ENCODE results near the gene WNT9A.
"Not testable (repeated sequence)": the region's sequence is repeated elsewhere in the genome, so short reads cannot be mapped to it uniquely, and the experiment has no call there.

Gene WNT9A

GRCh38 chr1:227884370-227885134, 63.2 kb downstream of the WNT9A start:
- DNase-seq = peak; percentile 8
- no peak for TF ChIP-seq CTCF (IDR thresholded peaks at IDR 0.05; ENCODE audit: low read depth, low read length)

GRCh38 chr1:227883641-227884301, 64.0 kb downstream of the WNT9A start:
- no peak for TF ChIP-seq CTCF (IDR thresholded peaks at IDR 0.05; ENCODE audit: low read depth, low read length)
- no peaks in the 10 kb centered on the region for H3K36me3 ChIP-seq
- H3K4me1 ChIP-seq = no peaks in the 10 kb centered on the region
- H3K27me3 ChIP-seq = no peaks in the 10 kb centered on the region; the same call in 1 of the 2 replicates
- no peak overlapping the region for H3K4me3 ChIP-seq (ENCODE audit: low read depth, low read length)
- H3K9me3 ChIP-seq = no peaks in the 10 kb centered on the region
- DNase-seq = no peak

More at GRCh38 chr1:227884370-227885134, 63.2 kb downstream of the WNT9A start:
- no peaks in the 10 kb centered on the region; the same call in 1 of the 2 replicates for H3K27me3 ChIP-seq
- H3K4me1 ChIP-seq = no peaks in the 10 kb centered on the region
- no peaks in the 10 kb centered on the region for H3K36me3 ChIP-seq
- H3K9me3 ChIP-seq = no peaks in the 10 kb centered on the region
- H3K4me3 ChIP-seq (ENCODE audit: low read depth, low read length) = no peak overlapping the region

- no peak for TF ChIP-seq CTCF (IDR thresholded peaks at IDR 0.05; ENCODE audit: low read depth, low read length)
- Histone ChIP-seq H3K36me3 (no peaks in the 10 kb centered on the region), H3K27me3 (no peaks in the 10 kb centered on the region; the same call in 1 of the 2 replicates), H3K9me3 (no peaks in the 10 kb centered on the region), H3K4me3 (ENCODE audit: low read depth, low read length) (no peak overlapping the region), H3K4me1 (no peaks in the 10 kb centered on the region)
- peak; percentile 2 for DNase-seq
Observed at GRCh38 chr1:227883073-227883520, 64.6 kb downstream of the WNT9A start.

- no peaks in the 10 kb centered on the region for H3K4me1 ChIP-seq
- H3K36me3 ChIP-seq = no peaks in the 10 kb centered on the region
- no peak overlapping the region for H3K4me3 ChIP-seq (ENCODE audit: low read depth, low read length)
- H3K9me3 ChIP-seq = no peaks in the 10 kb centered on the region
- no peaks in the 10 kb centered on the region; the same call in 1 of the 2 replicates for H3K27me3 ChIP-seq
- DNase-seq = no peak
- TF ChIP-seq CTCF (IDR thresholded peaks at IDR 0.05; ENCODE audit: low read depth, low read length) = no peak
Observed at GRCh38 chr1:227880342-227880924, 67.3 kb downstream of the WNT9A start.

GRCh38 chr1:227877810-227878209, 69.9 kb downstream of the WNT9A start:
- H3K36me3 ChIP-seq; H3K4me1 ChIP-seq; H3K9me3 ChIP-seq; DNase-seq; H3K4me3 ChIP-seq (ENCODE audit: low read depth, low read length); H3K27me3 ChIP-seq: not testable (repeated sequence)

- not testable (repeated sequence) for H3K36me3 ChIP-seq; H3K4me3 ChIP-seq (ENCODE audit: low read depth, low read length); DNase-seq; H3K9me3 ChIP-seq; H3K4me1 ChIP-seq; H3K27me3 ChIP-seq
Observed at GRCh38 chr1:227871892-227872291, 75.8 kb downstream of the WNT9A start.

- DNase-seq = no peak
- Histone ChIP-seq H3K36me3 (no peaks in the 10 kb centered on the region), H3K4me3 (ENCODE audit: low read depth, low read length) (no peak overlapping the region), H3K27me3 (no peaks in the 10 kb centered on the region), H3K9me3 (no peaks in the 10 kb centered on the region), H3K4me1 (no peaks in the 10 kb centered on the region)
- TF ChIP-seq CTCF (IDR thresholded peaks at IDR 0.05; ENCODE audit: low read depth, low read length) = no peak
Observed at GRCh38 chr1:227870366-227870765, 77.4 kb downstream of the WNT9A start.

All from BE2C (cell line).